Inferior parietal cortex (tissue), 1 donor: ENCODE results near the gene NRROS.

Experiments used
- DNase-seq: peaks from one replicate; pipeline ENCODE4 v3.0.0-alpha.2; 2016; ENCODE audit errors: extremely low spot score

NRROS gene

GRCh38 chr3:196650740-196651311 is 11.3 kb downstream of the NRROS start:
- DNase-seq = peak; percentile 30

DNA sequence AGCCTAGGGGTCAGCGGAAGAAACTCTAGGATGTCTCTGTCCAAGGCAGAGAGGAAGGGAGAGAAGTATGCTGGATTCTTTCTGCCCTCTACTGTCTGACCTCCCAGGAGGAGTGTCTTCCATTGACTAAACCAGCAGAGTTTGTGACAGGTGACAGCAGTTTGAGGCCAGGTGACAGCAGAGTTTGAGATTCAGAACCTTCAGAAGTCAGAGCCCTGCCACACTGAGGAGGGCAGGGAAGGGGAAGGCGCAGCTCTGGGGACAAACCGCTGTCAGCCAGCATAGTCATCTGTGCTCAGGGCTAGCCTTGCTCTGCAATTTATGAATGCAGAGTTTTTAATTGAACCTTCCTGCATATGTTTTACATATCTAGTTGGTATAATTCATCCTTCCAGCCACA is 12.3 kb downstream of the NRROS start:
- no peak for DNase-seq

GRCh38 chr3:196652961-196653795 is 13.7 kb downstream of the NRROS start:
- DNase-seq = no peak

DNA sequence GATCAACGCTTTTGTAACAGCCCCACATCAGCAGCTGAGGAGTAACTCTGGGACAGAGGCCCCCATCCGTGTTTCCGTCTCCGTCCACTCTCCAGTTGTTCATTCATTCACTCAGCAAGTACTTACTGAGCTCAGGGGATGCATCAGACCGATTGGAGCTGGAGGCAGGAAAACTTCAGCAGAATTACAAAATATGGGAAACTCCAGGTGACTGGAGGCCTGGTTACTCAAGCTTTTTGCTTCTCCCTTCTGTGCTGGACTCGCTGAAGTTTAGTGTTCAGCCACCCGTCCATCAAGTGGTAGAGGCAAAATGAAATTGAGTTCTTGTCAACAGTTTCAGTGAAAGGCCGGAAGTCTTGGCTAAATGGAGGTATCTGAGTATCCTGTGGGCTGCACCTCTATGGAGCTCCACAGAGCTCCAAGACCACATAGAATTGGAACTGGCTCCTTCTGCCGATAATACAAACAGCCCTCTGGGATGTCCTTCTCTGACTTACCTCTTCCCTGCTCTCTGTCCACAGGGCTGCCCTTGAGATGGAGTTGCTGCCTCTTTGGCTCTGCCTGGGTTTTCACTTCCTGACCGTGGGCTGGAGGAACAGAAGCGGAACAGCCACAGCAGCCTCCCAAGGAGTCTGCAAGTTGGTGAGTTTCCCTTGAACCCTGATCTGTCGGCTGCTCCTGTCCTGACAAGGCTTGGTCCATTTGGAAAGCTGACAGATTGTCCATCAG is 14.7 kb downstream of the NRROS start:
- no peak for DNase-seq

GRCh38 chr3:196654735-196655090 is 15.2 kb downstream of the NRROS start:
- DNase-seq = no peak

DNA sequence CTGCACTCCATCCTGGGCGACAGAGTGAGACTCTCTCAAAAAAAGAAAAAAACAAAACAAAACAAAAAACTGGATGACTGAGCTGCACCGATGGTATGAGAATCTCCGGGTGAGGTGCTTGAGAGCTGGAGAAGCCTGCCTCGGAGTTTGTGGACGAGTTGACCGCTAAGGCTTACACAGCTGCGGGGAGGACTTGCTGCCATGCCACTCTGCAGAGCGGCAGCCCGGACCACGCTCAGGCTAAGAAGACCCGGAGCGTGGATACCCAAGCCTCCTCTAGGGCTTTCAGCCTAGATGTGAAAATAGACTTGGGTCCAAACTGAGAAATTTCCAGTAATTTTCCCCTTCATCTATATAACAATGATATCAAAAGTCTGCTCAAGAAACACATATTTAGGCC is 16.0 kb downstream of the NRROS start:
- DNase-seq = no peak

DNA sequence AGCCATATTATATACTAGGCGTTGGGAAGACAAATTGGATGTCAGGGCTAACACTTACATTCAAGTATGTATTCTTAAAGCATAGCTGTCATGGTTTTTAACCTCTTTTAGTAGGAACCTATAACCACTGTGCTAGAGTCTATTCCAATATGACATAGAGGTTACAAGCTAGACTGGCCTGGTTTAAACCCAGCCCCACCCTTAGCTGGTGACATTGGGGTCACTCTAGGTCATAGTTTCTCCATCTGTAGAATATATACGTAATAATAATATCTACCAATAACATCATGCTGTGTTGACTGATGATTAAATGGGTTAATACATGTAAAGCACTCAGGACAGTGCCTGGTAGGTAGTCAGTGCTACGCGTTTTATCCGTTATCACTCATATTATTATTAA is 16.7 kb downstream of the NRROS start:
- no peak for DNase-seq

GRCh38 chr3:196659901-196660351 is 20.4 kb downstream of the NRROS start:
- no peak for DNase-seq

DNA sequence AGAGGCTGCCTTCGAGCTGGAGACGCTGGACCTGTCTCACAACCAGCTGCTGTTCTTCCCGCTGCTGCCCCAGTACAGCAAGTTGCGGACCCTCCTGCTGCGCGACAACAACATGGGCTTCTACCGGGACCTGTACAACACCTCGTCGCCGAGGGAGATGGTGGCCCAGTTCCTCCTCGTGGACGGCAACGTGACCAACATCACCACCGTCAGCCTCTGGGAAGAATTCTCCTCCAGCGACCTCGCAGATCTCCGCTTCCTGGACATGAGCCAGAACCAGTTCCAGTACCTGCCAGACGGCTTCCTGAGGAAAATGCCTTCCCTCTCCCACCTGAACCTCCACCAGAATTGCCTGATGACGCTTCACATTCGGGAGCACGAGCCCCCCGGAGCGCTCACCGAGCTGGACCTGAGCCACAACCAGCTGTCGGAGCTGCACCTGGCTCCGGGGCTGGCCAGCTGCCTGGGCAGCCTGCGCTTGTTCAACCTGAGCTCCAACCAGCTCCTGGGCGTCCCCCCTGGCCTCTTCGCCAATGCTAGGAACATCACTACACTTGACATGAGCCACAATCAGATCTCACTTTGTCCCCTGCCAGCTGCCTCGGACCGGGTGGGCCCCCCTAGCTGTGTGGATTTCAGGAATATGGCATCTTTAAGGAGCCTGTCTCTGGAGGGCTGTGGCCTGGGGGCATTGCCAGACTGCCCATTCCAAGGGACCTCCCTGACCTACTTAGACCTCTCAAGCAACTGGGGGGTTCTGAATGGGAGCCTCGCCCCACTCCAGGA is 21.1 kb downstream of the NRROS start:
- DNase-seq = no peak

GRCh38 chr3:196661400-196661799 is 21.9 kb downstream of the NRROS start:
- DNase-seq = no peak

DNA sequence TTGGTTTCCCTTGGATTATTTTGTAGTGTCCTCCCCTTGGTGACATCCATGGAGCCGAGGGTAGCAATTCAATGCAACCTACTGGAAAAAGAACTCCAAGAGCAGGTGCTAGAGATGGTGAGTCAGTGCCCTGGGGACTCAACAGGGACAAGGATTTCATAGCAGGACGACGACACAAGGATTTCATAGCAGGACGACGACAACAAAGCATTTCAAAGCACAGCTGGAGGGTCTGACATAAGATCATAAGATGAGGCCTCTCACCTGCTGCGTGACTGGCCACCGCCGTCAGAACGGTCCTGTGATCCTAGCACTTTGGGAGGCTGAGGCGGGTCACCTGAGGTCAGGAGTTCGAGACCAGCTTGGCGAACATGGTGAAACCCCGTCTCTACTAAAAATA is 22.5 kb downstream of the NRROS start:
- no peak for DNase-seq

DNA sequence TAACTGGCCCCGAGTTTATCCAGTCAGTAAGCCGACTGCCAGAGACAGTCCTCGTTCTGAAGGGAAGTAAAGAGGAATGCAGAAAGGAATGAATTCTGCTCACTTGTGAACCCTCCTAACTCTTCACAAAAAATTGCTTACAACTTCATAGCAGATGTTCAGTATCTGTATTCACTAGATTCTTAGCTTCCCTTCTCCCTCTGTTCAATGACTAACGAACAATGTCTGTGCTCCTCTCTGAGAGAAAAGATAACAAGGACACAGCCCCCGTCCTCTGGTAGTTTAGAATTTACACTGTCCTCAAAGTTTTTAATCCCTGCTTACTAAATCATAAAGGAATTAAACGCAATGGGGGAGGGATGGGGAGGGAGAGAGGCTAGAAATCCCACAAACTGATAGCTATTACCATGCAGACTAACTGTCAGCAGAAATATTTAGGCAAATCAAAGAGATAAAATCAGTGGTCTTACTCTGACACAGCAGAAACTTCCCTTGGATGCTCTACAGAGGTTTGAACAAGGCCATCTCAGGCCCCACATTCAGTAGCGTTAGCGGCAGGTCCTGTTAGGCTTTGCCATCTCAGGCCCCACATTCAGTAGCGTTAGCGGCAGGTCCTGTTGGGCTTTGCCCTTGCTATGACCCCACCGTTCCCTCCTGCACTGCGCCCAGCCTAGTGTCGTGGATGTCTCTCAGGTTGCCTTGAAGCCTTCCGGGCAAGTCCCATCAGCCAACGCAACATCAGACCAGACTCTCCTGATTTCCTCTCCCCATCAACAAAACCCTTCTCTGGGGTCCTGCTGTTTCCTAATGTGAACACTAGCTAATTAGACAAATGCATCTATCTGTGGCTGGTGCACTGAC is 23.4 kb downstream of the NRROS start:
- DNase-seq = no peak

DNA sequence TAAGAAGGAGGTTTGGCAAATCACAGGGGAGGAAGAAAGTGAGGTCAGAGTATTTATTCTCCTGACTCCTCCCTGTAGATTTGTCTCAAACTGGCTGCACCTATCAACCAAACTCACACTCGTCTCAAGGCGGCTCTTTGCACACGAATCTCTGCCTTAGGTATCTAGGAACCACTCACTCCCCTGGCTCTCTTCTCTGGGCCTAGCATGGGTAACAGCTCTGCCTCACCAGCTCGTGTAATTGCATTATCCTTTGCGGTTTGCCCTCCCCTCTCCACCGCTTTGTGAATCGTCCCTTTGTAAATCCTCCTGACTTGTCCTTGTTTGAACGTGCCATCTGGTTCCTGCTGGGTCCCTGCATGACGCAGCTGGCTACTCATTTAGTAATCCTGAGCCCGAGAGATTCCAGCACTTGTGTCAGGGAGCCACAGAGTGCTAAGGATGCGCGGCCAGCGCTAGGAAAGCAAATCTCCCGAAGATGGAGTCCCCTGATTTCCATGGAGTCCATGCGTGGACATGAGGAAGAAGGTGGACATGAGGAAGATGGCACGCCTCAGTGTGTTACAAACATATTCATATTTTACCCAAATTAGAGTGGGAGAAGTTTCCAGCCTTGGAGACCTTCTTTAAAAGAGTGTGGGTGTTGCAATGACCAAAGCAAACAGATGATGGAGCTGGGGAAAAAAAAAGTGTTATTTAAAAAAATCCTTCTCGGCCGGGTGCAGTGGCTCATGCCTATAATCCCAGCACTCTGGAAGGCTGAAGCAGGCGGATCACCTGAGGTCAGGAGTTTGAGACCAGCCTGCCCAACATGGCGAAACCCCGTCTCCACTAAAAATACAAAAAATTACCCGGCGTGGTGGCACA is 26.7 kb downstream of the NRROS start:
- DNase-seq = peak; percentile 29

DNA sequence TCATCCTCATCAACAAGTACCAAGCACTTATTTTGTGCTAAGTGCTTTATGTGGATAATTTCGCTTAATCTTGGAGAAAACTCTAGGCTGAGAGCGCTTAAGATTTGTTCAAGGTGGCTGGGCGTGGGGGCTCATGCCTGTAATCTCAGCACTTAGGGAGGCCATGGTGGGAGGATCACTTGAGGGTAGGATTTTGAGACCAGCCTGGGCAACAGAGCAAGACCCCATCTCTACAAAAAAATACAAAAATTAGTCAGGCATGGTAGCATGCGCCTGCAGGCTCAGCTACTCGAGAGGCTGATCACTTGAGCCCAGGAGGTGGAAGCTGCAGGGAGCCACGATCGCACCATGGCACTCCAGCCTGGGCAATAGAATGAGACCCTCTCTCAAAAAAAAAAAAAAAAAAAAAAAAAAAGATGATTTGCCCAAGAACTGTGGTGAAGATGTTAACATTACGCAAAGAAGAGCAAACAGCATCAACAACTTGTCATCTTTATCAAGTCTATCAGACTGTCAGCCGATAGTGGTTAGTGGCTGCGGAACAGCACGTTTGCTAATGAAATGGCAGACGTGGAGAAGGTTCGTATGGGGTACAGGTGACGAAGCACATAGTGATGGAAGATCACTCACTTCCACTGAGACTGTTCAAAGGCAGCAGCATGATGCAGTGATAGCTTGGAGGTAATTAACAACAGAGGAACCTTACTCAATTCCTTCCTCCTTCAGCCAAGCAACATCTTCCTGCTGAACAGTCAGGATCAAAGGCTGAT is 27.7 kb downstream of the NRROS start:
- no peak for DNase-seq

- no peak for DNase-seq
These were observed 30.8 kb downstream of the NRROS start for GRCh38 chr3:196670339-196670738.

DNA sequence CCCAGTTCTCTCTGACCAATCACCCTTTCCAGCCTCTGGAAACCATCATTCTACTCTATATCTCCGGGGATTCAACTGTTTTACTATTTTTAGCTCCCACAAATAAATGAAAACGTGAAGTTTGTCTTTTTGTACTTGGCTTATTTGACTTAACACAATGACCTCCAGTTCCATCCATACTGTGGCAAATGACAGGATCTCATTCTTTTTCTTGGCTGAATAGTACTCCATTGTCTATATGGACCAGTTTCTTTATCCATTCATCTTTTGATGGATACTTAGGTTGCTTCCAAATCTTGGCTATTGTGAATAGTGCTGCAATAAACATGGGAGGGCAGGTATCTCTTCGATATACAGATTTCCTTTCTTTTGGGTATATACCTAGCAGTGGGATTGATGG is 34.1 kb downstream of the NRROS start:
- DNase-seq = no peak

DNA sequence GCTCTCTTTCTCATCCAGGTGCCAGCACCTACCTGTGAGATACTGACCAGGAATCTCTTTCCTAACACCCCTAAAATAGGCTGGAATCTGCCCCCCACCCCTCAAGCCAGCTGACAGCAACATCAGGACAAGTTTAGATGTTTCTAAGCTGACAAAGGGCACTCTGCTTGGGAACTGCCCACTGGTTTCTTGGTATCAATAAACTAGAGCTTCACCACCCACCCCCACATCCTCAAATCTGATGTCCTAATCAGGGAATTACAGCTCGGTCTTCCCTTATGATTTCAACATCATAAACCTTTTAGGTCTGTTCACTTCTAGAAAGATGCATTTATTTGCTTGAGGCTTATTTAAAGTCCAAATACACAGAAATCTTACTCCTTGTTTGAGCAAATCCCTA is 37.9 kb downstream of the NRROS start:
- DNase-seq = no peak

DNA sequence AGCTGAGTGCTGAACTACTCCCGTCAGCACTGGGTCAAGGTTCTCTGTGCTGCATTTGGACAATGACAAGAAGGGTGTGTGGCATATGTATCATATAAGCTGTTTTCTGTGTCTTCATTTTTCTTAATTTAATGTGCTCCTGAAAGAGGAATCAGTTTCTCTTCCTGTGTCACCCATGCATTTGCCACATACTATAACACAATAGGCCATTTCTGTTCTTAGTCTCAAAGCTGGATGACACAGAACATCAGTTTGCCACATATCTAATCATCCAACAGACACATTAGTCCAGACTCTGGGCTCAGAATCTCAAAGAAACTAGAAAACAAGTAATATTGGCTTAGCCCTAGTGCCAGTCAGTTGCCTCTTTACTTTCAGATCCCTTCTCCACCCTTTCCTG is 38.4 kb downstream of the NRROS start:
- no peak for DNase-seq
